ENCODE measurements around the gene SPRYD3. TPM values are rescaled to one million over a fixed set of nuclear protein-coding genes. Genes with fewer than 3 reads are reported as not detected.

Gene SPRYD3
- total RNA-seq, 1 experiment from 2014 or later = 18.5 TPM

- CTCF ChIA-PET = no interaction called here
- intact Hi-C loops (cut with micrococcal nuclease) = loop anchor here (10.0 kb wide), 1 partner anchor 105 kb away; no protein-coding TSS in a partner anchor
Measured at GRCh38 chr12:53069621-53070410, 9.4 kb downstream of the SPRYD3 start.

GRCh38 chr12:53068811-53069585 is 10.2 kb downstream of the SPRYD3 start:
- no peak overlapping the region for H3K27ac ChIP-seq (ENCODE audit: low read length)
- TF ChIP-seq, protein P1, sequence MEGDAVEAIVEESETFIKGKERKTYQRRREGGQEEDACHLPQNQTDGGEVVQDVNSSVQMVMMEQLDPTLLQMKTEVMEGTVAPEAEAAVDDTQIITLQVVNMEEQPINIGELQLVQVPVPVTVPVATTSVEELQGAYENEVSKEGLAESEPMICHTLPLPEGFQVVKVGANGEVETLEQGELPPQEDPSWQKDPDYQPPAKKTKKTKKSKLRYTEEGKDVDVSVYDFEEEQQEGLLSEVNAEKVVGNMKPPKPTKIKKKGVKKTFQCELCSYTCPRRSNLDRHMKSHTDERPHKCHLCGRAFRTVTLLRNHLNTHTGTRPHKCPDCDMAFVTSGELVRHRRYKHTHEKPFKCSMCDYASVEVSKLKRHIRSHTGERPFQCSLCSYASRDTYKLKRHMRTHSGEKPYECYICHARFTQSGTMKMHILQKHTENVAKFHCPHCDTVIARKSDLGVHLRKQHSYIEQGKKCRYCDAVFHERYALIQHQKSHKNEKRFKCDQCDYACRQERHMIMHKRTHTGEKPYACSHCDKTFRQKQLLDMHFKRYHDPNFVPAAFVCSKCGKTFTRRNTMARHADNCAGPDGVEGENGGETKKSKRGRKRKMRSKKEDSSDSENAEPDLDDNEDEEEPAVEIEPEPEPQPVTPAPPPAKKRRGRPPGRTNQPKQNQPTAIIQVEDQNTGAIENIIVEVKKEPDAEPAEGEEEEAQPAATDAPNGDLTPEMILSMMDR (conservative IDR thresholded peaks at IDR 0.05; ENCODE audit: low read depth, low read length) = no peak
- TF ChIP-seq EZH2 (IDR thresholded peaks at IDR 0.05; ENCODE audit: low read length, unreplicated experiment) (no peak), EZH2phosphoT487 (IDR thresholded peaks at IDR 0.05; ENCODE audit: borderline replicate concordance, low read length) (no peak)
- no peak overlapping the region for H3K4me2 ChIP-seq (ENCODE audit: low read length)
- H3K9ac ChIP-seq (ENCODE audit: low read length) = no peak overlapping the region
- no peaks in the 10 kb centered on the region for H3K79me2 ChIP-seq (ENCODE audit: low read length)
- no peaks in the 10 kb centered on the region for H3F3A ChIP-seq (ENCODE audit: low read length, unreplicated experiment)
- H4K20me1 ChIP-seq (ENCODE audit: low read length) = no peaks in the 10 kb centered on the region
- POLR2A ChIA-PET (ENCODE audit: unreplicated experiment) = interaction anchor here (0.9 kb wide), 1 partner anchor 10 kb away, joined by 7 read pairs; the partner anchor contains the start of gene SPRYD3
- no peak overlapping the region for H3K4me3 ChIP-seq (ENCODE audit: low read length)
- intact Hi-C loops (cut with micrococcal nuclease) = loop anchor here (10.0 kb wide), 1 partner anchor 106 kb away; no protein-coding TSS in a partner anchor
- DNase-seq (no peak), ATAC-seq (no peak)
- H3K9me2 ChIP-seq (replicated peaks; ENCODE audit: low read length) = no peaks in the 10 kb centered on the region
- no TSS peak for BruUV-seq (replicated peaks)
- H3K9me3 ChIP-seq (ENCODE audit: low read length) = no peaks in the 10 kb centered on the region
- no peak overlapping the region for H2AFZ ChIP-seq (ENCODE audit: low read length)
- peaks cover 17% of the 10 kb centered on the region for H3K4me1 ChIP-seq (ENCODE audit: insufficient read depth, low read length)
- CTCF ChIA-PET = no interaction called here
- H3K27me3 ChIP-seq (ENCODE audit: low read length) = no peaks in the 10 kb centered on the region
- peaks cover 4% of the 10 kb centered on the region; the same call in 1 of the 2 replicates for H3K36me3 ChIP-seq (ENCODE audit: low read depth, low read length)

More at GRCh38 chr12:53069621-53070410, 9.4 kb downstream of the SPRYD3 start:
- BruUV-seq (replicated peaks) = no TSS peak
- no peak for DNase-seq
- H3K9me3 ChIP-seq (ENCODE audit: low read length) = no peaks in the 10 kb centered on the region
- POLR2A ChIA-PET (ENCODE audit: unreplicated experiment) = interaction anchor here (0.9 kb wide), 1 partner anchor 9 kb away, joined by 7 read pairs; the partner anchor contains the start of gene SPRYD3
- H2AFZ ChIP-seq (ENCODE audit: low read length) = no peak overlapping the region
- no peaks in the 10 kb centered on the region for H4K20me1 ChIP-seq (ENCODE audit: low read length)
- H3K9ac ChIP-seq (ENCODE audit: low read length) = no peak overlapping the region
- TF ChIP-seq, protein P1 (conservative IDR thresholded peaks at IDR 0.05; ENCODE audit: low read depth, low read length) = no peak
- TF ChIP-seq EZH2 (IDR thresholded peaks at IDR 0.05; ENCODE audit: low read length, unreplicated experiment) (no peak), EZH2phosphoT487 (IDR thresholded peaks at IDR 0.05; ENCODE audit: borderline replicate concordance, low read length) (no peak)
- H3K36me3 ChIP-seq (ENCODE audit: low read depth, low read length) = peaks cover 4% of the 10 kb centered on the region; the same call in 1 of the 2 replicates
- no peaks in the 10 kb centered on the region for H3F3A ChIP-seq (ENCODE audit: low read length, unreplicated experiment)
- no peaks in the 10 kb centered on the region for H3K9me2 ChIP-seq (replicated peaks; ENCODE audit: low read length)
- no peak for ATAC-seq
- H3K4me3 ChIP-seq (ENCODE audit: low read length) = no peak overlapping the region
- no peak overlapping the region for H3K27ac ChIP-seq (ENCODE audit: low read length)
- H3K27me3 ChIP-seq (ENCODE audit: low read length) = no peaks in the 10 kb centered on the region
- peaks cover 17% of the 10 kb centered on the region for H3K4me1 ChIP-seq (ENCODE audit: insufficient read depth, low read length)
- H3K79me2 ChIP-seq (ENCODE audit: low read length) = no peaks in the 10 kb centered on the region
- H3K4me2 ChIP-seq (ENCODE audit: low read length) = no peak overlapping the region

All from PC-3 (cell line).